ENCODE measurements around the gene CTCF. TPM values are rescaled to one million over a fixed set of nuclear protein-coding genes. Genes with fewer than 3 reads are reported as not detected.

The CTCF gene
- total RNA-seq, 3 donors from 2014 or later (not counting 1 experiment from before 2014, with no cell fraction given): 61.4 to 76.7 (median 63.6) TPM

DNA sequence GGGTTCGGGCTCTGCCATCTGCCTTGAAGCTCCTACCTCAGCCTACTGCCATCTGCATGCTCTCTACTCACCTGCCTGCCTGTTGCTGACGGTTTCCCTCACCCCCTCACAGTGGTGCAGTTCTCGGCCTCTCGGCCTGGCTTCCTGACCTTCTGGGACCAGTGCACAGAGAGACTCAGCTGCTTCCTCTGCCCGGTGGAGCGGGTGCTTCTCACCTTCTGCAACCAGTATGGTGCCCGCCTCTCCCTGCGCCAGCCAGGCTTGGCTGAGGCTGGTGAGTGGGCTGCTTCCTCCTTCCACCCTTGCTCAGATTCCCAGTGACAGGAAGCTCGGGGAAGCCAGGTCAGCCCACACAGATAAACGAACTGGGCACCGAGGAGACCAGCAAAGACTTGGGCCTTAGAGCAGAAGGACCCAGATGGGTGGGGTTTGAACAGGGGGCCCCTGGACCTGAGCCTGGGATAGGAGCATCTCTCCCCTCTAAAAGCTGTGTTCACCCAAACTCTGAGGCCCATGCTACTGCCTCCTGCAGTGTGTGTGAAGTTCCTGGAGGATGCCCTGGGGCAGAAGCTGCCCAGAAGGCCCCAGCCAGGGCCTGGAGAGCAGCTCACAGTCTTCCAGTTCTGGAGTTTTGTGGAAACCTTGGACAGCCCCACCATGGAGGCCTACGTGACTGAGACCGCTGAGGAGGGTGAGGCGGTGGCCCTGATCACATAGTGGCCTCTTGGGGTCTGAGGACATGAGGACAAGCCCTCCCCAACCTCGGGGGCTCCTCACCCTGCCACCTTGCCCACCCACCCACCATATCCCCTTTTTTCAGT, 17.3 kb upstream of the CTCF start:
- no peak for DNase-seq
- Histone ChIP-seq H3K27me3 (ENCODE audit: control insufficient read depth, insufficient read depth, low read length) (no peaks in the 10 kb centered on the region), H3K27ac (ENCODE audit: low read length) (no peak overlapping the region), H3K4me1 (ENCODE audit: control insufficient read depth, insufficient read depth, low read length) (peaks cover 52% of the 10 kb centered on the region), H3K9me3 (ENCODE audit: control insufficient read depth, insufficient read depth, low read length) (no peaks in the 10 kb centered on the region), H3K4me3 (ENCODE audit: low read length) (no peak overlapping the region), H3K36me3 (ENCODE audit: control insufficient read depth, insufficient read depth, low read length) (peaks cover 20% of the 10 kb centered on the region)
- no peaks in the 10 kb centered on the region for H3K27me3 Mint-ChIP-seq (ENCODE audit: low read depth in 2 of 2)
- WGBS (ENCODE audit: insufficient coverage): 78% methylated on average over 15 of the region's 15 CpGs
- TF ChIP-seq, protein P1, sequence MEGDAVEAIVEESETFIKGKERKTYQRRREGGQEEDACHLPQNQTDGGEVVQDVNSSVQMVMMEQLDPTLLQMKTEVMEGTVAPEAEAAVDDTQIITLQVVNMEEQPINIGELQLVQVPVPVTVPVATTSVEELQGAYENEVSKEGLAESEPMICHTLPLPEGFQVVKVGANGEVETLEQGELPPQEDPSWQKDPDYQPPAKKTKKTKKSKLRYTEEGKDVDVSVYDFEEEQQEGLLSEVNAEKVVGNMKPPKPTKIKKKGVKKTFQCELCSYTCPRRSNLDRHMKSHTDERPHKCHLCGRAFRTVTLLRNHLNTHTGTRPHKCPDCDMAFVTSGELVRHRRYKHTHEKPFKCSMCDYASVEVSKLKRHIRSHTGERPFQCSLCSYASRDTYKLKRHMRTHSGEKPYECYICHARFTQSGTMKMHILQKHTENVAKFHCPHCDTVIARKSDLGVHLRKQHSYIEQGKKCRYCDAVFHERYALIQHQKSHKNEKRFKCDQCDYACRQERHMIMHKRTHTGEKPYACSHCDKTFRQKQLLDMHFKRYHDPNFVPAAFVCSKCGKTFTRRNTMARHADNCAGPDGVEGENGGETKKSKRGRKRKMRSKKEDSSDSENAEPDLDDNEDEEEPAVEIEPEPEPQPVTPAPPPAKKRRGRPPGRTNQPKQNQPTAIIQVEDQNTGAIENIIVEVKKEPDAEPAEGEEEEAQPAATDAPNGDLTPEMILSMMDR (IDR thresholded peaks at IDR 0.05): no peak
- H3K9me3 Mint-ChIP-seq: no peaks in the 10 kb centered on the region
- intact Hi-C loops (cut with micrococcal nuclease): no loop called here
- no peak for ATAC-seq
- H3K36me3 Mint-ChIP-seq: no peaks in the 10 kb centered on the region
- no peak overlapping the region for H3K4me3 Mint-ChIP-seq
- H3K27ac Mint-ChIP-seq: peak overlapping the region; percentile 50 to 74
- peaks cover 8 to 57% of the 10 kb centered on the region in 2 donors for H3K4me1 Mint-ChIP-seq

DNA sequence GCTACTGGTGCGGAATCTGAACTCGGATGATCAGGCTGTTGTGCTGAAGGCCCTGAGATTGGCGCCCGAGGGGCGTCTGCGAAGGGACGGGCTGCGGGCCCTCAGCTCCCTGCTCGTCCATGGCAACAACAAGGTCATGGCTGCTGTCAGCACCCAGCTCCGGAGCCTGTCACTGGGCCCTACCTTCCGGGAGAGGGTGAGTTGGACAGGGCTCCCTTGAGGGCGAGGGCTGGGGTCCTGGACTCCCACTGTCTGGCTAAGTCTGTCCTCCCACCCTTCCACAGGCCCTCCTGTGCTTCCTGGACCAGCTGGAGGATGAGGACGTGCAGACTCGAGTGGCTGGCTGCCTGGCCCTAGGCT, 16.7 kb upstream of the CTCF start:
- no peak for ATAC-seq
- H3K36me3 Mint-ChIP-seq: no peaks in the 10 kb centered on the region
- no peak overlapping the region for H3K27ac ChIP-seq (ENCODE audit: low read length)
- H3K9me3 Mint-ChIP-seq: no peaks in the 10 kb centered on the region
- TF ChIP-seq, protein P1 (IDR thresholded peaks at IDR 0.05): no peak
- 91% methylated on average over 14 of the region's 14 CpGs for WGBS (ENCODE audit: insufficient coverage)
- H3K9me3 ChIP-seq (ENCODE audit: control insufficient read depth, insufficient read depth, low read length): no peaks in the 10 kb centered on the region
- no peaks in the 10 kb centered on the region for H3K27me3 Mint-ChIP-seq (ENCODE audit: low read depth in 2 of 2)
- H3K27ac Mint-ChIP-seq: no peak overlapping the region
- no peak overlapping the region for H3K4me3 Mint-ChIP-seq
- H3K4me1 ChIP-seq (ENCODE audit: control insufficient read depth, insufficient read depth, low read length): peaks cover 52% of the 10 kb centered on the region
- intact Hi-C loops (cut with micrococcal nuclease): loop anchor here (2.0 kb wide), 1 partner anchor 25 kb away; no protein-coding TSS in a partner anchor
- H3K4me3 ChIP-seq (ENCODE audit: low read length): no peak overlapping the region
- H3K4me1 Mint-ChIP-seq: peaks cover 8 to 53% of the 10 kb centered on the region in 2 donors
- no peaks in the 10 kb centered on the region for H3K27me3 ChIP-seq (ENCODE audit: control insufficient read depth, insufficient read depth, low read length)
- peaks cover 14% of the 10 kb centered on the region for H3K36me3 ChIP-seq (ENCODE audit: control insufficient read depth, insufficient read depth, low read length)
- no peak for DNase-seq

DNA sequence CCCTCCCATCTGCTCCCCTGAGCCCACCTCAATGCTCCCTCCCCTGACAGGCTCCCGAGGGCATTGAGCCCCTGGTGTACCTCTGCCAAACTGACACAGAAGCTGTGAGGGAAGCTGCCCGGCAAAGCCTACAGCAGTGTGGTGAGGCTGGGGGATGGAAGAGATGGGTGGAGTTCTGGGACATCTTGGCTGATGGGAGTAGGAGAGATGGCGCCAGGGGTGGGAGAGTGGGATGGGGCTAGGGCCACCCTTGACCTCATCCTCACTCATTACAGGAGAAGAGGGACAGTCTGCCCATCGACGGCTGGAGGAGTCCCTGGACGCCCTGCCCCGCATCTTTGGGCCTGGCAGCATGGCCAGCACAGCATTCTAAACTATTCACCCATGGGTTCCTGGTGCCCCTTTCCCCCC, 16.2 kb upstream of the CTCF start:
- DNase-seq (no peak), ATAC-seq (no peak)
- H3K27me3 Mint-ChIP-seq (ENCODE audit: low read depth in 2 of 2): no peaks in the 10 kb centered on the region
- no peaks in the 10 kb centered on the region for H3K9me3 Mint-ChIP-seq
- H3K27me3 ChIP-seq (ENCODE audit: control insufficient read depth, insufficient read depth, low read length): no peaks in the 10 kb centered on the region
- no peaks in the 10 kb centered on the region for H3K9me3 ChIP-seq (ENCODE audit: control insufficient read depth, insufficient read depth, low read length)
- 77% methylated on average over 6 of the region's 7 CpGs for WGBS (ENCODE audit: insufficient coverage)
- H3K4me3 ChIP-seq (ENCODE audit: low read length): no peak overlapping the region
- H3K4me1 ChIP-seq (ENCODE audit: control insufficient read depth, insufficient read depth, low read length): peaks cover 52% of the 10 kb centered on the region
- no peak overlapping the region for H3K4me3 Mint-ChIP-seq
- H3K36me3 ChIP-seq (ENCODE audit: control insufficient read depth, insufficient read depth, low read length): peaks cover 14% of the 10 kb centered on the region
- H3K27ac ChIP-seq (ENCODE audit: low read length): no peak overlapping the region
- H3K27ac Mint-ChIP-seq: peak overlapping the region; percentile 47 to 53
- TF ChIP-seq, protein P1 (IDR thresholded peaks at IDR 0.05): no peak
- no peaks in the 10 kb centered on the region for H3K36me3 Mint-ChIP-seq
- H3K4me1 Mint-ChIP-seq: peaks cover 8 to 49% of the 10 kb centered on the region in 2 donors
- intact Hi-C loops (cut with micrococcal nuclease): loop anchor here (2.0 kb wide), 1 partner anchor 25 kb away; no protein-coding TSS in a partner anchor
